Vagina (tissue), 2 donors: Measurements from ENCODE around the gene COL16A1. TPM values are rescaled to one million over a fixed set of nuclear protein-coding genes. Genes with fewer than 3 reads are reported as not detected.

Source experiments
- DNase-seq, 2 donors: peaks; one replicate each; pipeline ENCODE4 v3.0.0-alpha.2; 2017; ENCODE audit errors: extremely low spot score in 2 of 2
- H3K27ac ChIP-seq: fragments of 200-600 bp; sonication (generic); one replicate; pipeline ENCODE4 v1.5.1; 2019
- H3K27me3 ChIP-seq: fragments of 200-600 bp; sonication (generic); one replicate; pipeline ENCODE4 v1.5.1; 2019
- H3K36me3 ChIP-seq, 2 donors: fragments of 200-600 bp; sonication (generic); one replicate each; pipeline ENCODE4 v1.5.1; 2017 to 2019
- H3K4me1 ChIP-seq: fragments of 200-600 bp; sonication (generic); one replicate; pipeline ENCODE4 v1.5.1; 2019
- H3K4me3 ChIP-seq, 2 donors: fragments of 200-600 bp; sonication (generic); 1 replicate in 1 of 2; 2 replicates in 1 of 2; pipeline ENCODE4 v1.5.1; 2016 to 2019
- H3K9me3 ChIP-seq: fragments of 200-600 bp; sonication (generic); one replicate; pipeline ENCODE4 v1.5.1; 2019
- CTCF ChIP-seq, 3 experiments: fragments of 450-650 bp in 2 of 3; fragments of 200-600 bp in 1 of 3; sonication (generic) in 1 of 3; IDR thresholded peaks; one replicate each; pipeline ENCODE4 v1.5.1; 2017 to 2019; ENCODE audit warnings: antibody characterized with exemption in 3 of 3, mild to moderate bottlenecking in 2 of 3, moderate library complexity in 2 of 3
- POLR2A ChIP-seq, 2 donors: fragments of 450-650 bp; IDR thresholded peaks; one replicate each; pipeline ENCODE4 v1.6.1; 2017; ENCODE audit warnings: antibody characterized with exemption in 2 of 2, mild to moderate bottlenecking in 2 of 2, moderate library complexity in 2 of 2
- POLR2AphosphoS5 ChIP-seq, 2 donors: sonication (generic); formaldehyde crosslinking; IDR thresholded peaks; one replicate each; pipeline ENCODE4 v1.9.0; 2017; ENCODE audit warnings: antibody characterized with exemption in 2 of 2, mild to moderate bottlenecking in 2 of 2, low read depth in 1 of 2; ENCODE audit not compliant: insufficient read depth in 1 of 2
- intact Hi-C: fragments of 100-400 bp; cut with DNase I; formaldehyde crosslinking; loops from one replicate; pipeline ENCODE4 v1.15.1; 2023
- total RNA-seq: library from RNA; depleted of rRNA; stranded (reverse); fragments of >200 nt; gene quantifications from one replicate; pipeline ENCODE4 v1.2.3, GENCODE V29; 2016

Gene COL16A1
- total RNA-seq, 1 donor from 2014 or later = 82.3 TPM

GRCh38 chr1:31658721-31659120 lies 45.1 kb downstream of the COL16A1 start:
- H3K27ac ChIP-seq = no peak overlapping the region
- DNase-seq = no peak
- peaks cover 0 to 3% of the 10 kb centered on the region in 2 donors for H3K36me3 ChIP-seq
- no peaks in the 10 kb centered on the region for H3K4me1 ChIP-seq
- intact Hi-C loops = no loop called here
- no peak overlapping the region for H3K4me3 ChIP-seq
- no peaks in the 10 kb centered on the region for H3K9me3 ChIP-seq
- H3K27me3 ChIP-seq = no peaks in the 10 kb centered on the region
- TF ChIP-seq POLR2AphosphoS5 (IDR thresholded peaks at IDR 0.05; ENCODE audit: insufficient read depth in 1 of 2, low read depth in 1 of 2) (no peak), POLR2A (IDR thresholded peaks at IDR 0.05) (no peak), CTCF (IDR thresholded peaks at IDR 0.05) (no peak)

DNA sequence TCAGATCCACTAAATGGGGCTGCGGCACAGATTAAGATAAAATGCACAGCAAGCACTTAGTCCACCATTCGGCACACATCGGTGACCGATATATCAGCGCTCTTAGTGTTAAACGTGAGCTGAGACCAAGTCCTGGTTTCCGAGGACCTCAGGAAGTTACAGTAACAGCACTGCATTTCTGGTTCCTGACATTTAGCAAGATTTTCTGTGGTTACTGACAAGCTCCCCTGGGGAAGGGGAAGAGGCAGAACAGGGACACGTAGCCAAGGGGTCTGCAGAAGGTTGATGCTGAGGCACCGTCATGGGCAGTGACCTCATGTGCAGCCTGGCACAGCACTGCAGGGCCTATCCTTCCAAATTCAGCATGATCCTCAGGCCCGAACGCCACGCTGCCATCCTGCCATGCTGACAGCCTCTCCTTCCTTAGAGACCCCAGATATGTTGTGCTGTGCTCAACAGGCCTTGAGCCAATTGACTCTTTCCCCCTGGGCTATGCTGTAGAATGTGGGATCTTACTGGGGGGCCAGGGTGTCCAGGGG lies 45.8 kb downstream of the COL16A1 start:
- peaks cover 0 to 3% of the 10 kb centered on the region in 2 donors for H3K36me3 ChIP-seq
- H3K4me3 ChIP-seq = no peak overlapping the region
- intact Hi-C loops = no loop called here
- H3K4me1 ChIP-seq = no peaks in the 10 kb centered on the region
- no peak for DNase-seq
- H3K27me3 ChIP-seq = no peaks in the 10 kb centered on the region
- TF ChIP-seq POLR2A (IDR thresholded peaks at IDR 0.05) (no peak), POLR2AphosphoS5 (IDR thresholded peaks at IDR 0.05; ENCODE audit: insufficient read depth in 1 of 2, low read depth in 1 of 2) (no peak), CTCF (IDR thresholded peaks at IDR 0.05) (no peak)
- H3K27ac ChIP-seq = no peak overlapping the region
- no peaks in the 10 kb centered on the region for H3K9me3 ChIP-seq

DNA sequence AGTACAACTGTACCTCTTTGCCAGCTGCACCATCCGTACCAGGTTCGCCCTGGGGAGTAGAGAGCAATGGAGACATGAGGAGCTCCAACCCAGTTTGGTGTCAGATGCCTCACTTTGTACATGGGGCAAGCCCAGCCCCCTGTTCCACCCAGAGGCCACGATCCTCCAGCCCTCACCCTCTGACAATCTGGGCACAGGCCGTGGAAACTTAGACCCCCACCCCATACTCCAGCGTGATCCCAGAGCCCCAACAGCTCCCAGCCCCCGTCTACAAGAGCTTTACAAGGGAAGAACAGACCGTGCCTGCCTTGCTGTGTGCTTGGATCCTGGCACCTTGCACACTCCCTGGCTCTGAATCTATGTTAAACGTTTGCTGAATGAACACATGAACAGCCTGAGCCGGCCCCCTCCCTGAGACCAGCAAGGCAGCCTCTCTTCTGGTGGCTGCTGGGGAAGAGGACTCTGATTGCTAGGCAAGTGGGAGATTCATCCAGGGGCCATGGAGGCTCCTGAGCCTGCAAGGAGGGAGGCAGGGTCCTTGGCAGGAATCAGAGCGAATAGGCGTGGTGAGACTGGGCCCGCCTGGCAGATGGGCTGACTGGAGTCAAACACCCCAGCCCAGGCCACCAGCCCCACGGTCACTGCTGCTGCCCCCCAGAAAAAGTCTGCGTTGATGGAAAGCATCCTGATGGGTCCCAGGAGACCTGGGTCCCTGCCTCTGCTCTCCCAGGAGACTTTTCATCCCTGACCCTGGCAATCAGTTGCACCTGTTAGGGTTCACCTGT lies 46.6 kb downstream of the COL16A1 start:
- DNase-seq = no peak
- TF ChIP-seq CTCF (IDR thresholded peaks at IDR 0.05) = no peak
- TF ChIP-seq POLR2AphosphoS5 (IDR thresholded peaks at IDR 0.05; ENCODE audit: insufficient read depth in 1 of 2, low read depth in 1 of 2) = no peak
- TF ChIP-seq POLR2A (IDR thresholded peaks at IDR 0.05) = no peak
- intact Hi-C loops = no loop called here
- peaks cover 0 to 3% of the 10 kb centered on the region in 2 donors for H3K36me3 ChIP-seq
- H3K9me3 ChIP-seq = no peaks in the 10 kb centered on the region
- no peak overlapping the region for H3K27ac ChIP-seq
- no peaks in the 10 kb centered on the region for H3K4me1 ChIP-seq
- no peaks in the 10 kb centered on the region for H3K27me3 ChIP-seq
- no peak overlapping the region for H3K4me3 ChIP-seq

- H3K36me3 ChIP-seq = peaks cover 0 to 3% of the 10 kb centered on the region in 2 donors
- no peak for DNase-seq
These were observed 48.1 kb downstream of the COL16A1 start for GRCh38 chr1:31655756-31656155.

More at GRCh38 chr1:31655756-31656155, 48.1 kb downstream of the COL16A1 start:
- intact Hi-C loops = no loop called here
- Histone ChIP-seq H3K4me3 (no peak overlapping the region), H3K4me1 (peaks cover 12% of the 10 kb centered on the region), H3K27me3 (no peaks in the 10 kb centered on the region), H3K9me3 (no peaks in the 10 kb centered on the region), H3K27ac (no peak overlapping the region)
- TF ChIP-seq CTCF (IDR thresholded peaks at IDR 0.05) (no peak), POLR2A (IDR thresholded peaks at IDR 0.05) (no peak), POLR2AphosphoS5 (IDR thresholded peaks at IDR 0.05; ENCODE audit: insufficient read depth in 1 of 2, low read depth in 1 of 2) (no peak)
